Activated CD4-positive, CD25-positive, alpha-beta regulatory T cell treated with anti-CD3 and anti-CD28 coated beads, Interleukin-2, amount 50 U/mL, for 16 hours (primary cell): ENCODE results near the gene SLC6A11.

Source experiments
- DNase-seq: peaks from one replicate; pipeline ENCODE4 v3.0.0-alpha.2; 2020; ENCODE audit warnings: low read depth, low spot score

Gene SLC6A11

GRCh38 chr3:10977892-10978510, 162.0 kb downstream of the SLC6A11 start:
- no peak for DNase-seq

- DNase-seq: no peak
Observed at GRCh38 chr3:10978956-10979355, 162.9 kb downstream of the SLC6A11 start.

DNA sequence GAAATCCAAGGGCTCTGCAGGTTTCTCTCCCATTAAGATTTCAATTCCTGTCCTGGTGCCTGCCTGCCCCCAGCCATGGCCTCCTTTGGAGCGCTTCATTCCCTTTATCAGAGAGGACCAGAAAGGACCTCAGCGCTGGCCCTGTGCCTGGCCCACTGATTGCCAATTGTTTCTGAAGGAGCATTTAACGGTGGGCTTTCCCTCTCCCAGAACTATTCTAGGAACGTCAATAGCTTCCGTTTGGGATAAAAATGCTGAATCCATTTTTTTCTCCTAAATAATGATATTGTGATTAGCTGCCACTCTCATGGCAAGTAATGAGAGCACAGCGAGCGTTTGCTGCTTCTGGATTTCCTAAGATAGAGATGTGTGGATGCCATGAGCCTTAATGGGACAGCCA, 164.3 kb downstream of the SLC6A11 start:
- DNase-seq: no peak

DNA sequence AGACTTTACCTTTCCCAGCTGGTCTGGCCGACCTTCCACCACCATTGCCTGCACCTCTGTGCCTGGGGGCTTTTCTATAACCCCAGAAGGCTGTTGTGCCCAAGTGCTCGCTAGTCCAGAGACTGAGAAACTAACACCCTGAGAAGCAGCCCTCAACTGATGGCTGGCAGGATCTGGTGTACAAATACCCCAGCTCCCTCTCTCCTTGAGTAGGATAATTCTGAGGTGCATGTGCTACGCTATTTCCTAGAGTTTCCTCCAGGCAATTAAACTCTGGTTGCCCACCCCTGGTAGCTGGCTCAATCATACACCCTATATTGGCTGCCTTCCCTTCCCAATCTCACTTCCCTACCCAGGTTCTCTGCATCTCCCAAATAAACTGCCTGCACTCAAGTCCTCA, 165.0 kb downstream of the SLC6A11 start:
- DNase-seq: no peak

- DNase-seq: no peak
Observed at GRCh38 chr3:10981961-10982360, 165.9 kb downstream of the SLC6A11 start.

DNA sequence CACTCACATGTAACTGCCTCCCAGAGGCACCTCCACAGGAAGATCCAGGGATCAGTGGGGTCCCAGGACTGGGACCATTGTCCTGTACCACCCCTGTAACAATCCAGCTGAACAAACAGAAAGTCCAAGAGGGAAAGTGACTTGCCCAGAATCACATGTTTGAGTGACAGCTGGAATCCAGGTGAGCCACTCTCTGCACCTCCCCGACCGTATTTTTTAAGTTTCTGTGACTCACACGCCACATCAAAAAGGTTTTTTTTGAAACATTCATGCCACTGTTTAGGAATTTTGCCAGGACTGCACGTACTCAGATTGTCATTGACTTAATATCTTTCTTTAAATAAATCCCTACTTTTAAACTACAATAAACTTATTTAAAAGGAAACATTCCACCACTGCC, 166.8 kb downstream of the SLC6A11 start:
- no peak for DNase-seq

DNA sequence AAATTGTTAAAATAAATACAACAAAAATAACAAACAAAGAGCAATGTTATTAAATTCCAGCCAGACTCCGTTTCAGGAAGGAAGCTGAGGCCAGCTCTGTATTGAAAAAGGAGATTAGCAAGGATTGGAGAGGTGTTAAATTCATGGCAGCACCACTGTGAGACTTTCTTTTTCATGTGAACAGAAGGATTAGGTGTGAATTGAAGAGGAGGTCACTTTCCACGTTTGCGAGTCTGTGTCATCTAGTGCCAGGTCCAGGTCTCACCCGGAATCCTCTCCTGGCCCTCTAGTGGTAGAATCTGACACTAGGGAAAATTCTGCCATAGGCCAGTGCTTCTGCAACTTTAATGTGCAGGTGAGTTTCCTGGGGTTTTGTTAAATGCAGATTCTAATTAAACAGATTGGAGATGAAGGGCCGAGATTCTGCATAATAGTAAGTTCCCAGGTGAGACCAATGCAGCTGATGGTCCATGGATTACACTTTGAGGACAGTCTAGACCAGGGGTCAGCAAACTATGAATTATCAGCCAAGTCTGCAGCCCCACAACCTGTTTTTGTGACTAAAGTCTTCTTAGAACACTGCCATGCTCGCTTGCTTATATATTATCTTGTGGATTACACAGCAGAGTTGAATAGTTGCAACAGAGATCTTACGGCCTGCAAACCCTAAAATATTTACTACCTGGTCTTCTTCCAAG, 167.3 kb downstream of the SLC6A11 start:
- no peak for DNase-seq

DNA sequence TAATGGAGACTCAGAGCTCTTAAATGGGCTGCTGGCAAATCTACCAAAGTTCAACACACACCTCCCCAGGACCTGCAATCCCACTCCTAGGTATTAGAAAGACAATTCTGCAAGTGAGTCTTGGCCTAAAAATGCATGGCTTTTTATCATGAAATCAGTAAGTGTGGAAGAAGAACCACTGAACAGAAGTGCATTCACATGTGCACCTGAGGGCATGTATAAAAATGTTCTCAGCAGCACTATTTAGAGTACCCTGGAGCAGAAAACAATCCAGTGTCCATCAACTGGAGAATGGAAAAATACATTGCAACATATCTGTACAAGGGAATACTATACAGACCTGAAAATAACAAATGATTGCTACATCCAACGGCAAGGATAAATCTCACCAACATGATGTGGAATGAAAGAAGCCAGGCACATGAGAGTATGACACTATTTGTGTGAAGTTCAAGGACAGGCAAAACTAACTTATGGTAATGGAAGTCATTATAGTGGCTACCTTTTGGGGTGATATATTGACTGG, 168.4 kb downstream of the SLC6A11 start:
- no peak for DNase-seq

- no peak for DNase-seq
Observed at GRCh38 chr3:10985181-10985580, 169.2 kb downstream of the SLC6A11 start.

DNA sequence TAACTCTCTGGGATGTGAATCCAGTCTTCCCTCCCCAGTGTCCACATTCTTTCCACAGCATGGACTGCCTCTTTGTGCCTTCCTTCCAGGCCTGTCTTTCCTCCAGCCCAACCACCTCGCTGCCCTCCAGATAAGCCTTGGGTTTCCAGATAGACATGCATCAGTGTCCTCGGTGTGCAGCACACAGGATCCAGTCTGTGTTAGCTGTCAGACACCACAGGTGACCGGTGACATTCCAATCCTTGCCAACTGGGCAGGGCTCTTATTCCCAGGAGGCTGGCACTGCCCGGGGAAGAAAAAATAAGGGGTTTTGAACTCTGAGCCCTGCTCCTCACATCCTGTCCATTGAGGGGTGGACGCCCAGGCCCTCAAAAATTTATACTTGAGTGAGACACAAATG, 170.6 kb downstream of the SLC6A11 start:
- no peak for DNase-seq

DNA sequence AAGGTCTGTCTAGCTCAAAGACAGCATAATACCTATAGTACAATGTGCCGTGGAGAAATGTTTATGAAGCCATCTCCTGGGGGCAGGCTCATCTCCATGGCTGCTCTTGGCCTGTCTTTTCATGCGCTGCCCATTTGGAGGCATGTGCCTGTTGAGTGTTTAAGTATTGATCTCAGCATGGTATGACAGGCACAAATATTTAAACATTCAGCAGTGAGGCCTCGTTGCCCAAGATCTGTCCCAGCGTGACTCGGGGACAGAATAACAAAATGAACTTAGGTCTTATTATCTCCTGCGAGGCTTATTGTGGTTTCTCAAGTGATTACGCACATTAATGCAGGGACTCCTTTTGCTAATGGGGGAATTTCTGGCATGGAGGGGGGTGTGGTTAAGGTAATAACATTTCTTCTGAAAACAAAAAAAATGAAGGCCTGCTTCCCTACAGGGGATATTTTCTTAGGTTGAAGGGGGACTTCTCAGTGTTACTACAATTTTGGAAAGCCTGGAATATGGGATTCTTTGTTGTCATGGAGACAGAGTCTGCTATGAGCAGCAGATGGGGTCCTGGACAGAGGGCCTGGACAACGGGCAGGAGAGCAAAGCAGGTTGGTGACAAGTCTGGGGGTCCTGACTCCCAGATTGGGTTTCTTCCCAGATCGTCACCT, 172.1 kb downstream of the SLC6A11 start:
- DNase-seq: no peak

DNA sequence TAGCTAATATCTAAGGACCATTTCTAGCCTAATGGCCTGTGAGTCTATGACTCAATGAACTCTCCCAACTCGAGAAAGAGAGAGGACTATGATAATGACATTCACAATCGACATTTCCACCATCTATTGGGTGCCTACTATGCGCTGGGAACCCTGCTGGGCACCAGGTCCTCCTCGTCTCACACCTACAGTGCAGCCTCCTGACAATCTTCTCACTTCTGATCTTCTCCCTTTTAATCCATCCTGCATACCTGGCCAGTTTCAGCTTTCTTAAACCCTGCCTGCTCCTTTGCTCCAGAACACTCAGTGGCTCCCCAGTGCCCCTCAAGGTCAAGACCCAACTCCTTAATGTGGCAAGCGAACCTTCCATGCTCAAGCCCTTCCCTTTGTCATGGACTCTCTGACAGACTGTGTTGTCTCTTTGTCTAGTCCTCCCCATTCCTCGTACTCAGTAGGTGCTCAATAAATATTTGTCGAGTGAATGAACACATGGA, 173.0 kb downstream of the SLC6A11 start:
- no peak for DNase-seq
